ENCODE results near the gene XYLB.
"Not testable (repeated sequence)": the region's sequence is repeated elsewhere in the genome, so short reads cannot be mapped to it uniquely, and the experiment has no call there.

GRCh38 chr3:38426798-38427426 lies 80.3 kb downstream of the XYLB start:
- not testable (repeated sequence) for TF ChIP-seq CTCF (conservative IDR thresholded peaks at IDR 0.05; ENCODE audit: low read length); EZH2phosphoT487 (IDR thresholded peaks at IDR 0.05; ENCODE audit: borderline replicate concordance, low read depth, low read length)

Data from OCI-LY7 (cell line).